ENCODE measurements around the gene IGF2BP3. TPM values are rescaled to one million over a fixed set of nuclear protein-coding genes. Genes with fewer than 3 reads are reported as not detected.

The IGF2BP3 gene
- polyA plus RNA-seq, 1 donor from 2014 or later: 5.4 TPM

DNA sequence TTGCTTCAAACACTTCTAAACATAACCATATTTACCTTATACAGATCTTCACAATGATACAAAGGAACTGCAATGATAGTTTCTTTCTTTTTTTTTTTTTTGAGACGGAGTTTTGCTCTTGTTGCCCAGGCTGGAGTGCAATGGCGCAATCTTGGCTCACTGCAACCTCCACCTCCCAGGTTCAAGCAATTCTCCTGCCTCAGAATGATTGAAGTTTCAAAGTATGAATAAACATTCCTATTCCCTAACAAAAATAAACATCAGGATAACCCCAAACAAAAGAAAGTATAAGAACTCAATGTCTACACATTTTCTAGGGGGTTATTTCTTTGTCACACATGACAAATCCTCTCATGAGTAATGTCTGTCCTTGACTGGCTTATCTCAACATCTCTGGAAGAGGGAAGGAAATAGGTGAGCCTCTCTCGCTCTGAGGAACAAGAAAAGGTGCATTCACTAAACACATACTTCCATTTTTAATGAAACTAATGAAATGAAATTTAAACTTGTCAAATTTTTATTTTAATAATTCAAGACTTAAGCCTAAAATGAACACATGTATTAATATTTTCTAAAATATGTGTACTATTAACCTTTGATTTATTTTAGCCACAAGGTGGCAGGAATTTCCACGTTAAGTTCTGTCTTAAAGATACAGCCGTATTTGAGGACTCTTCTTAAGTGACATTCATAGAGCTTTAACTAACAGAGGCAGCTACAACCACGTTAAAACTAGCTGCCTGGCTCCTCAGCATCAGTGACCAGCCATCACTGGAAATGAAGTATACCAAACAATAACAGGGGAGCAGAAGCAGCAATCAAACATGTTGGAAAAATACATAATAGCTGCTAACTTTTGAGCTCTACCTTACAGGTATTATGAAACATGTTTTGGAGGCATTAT, 112.8 kb downstream of the IGF2BP3 start:
- H3K9me3 Mint-ChIP-seq: no peaks in the 10 kb centered on the region
- peaks cover 7% of the 10 kb centered on the region for H3K27me3 Mint-ChIP-seq
- no peak overlapping the region for H3K4me3 Mint-ChIP-seq
- no peak overlapping the region for H3K27ac Mint-ChIP-seq
- peaks cover 0 to 8% (median 6%) of the 10 kb centered on the region in 3 donors for H3K4me1 Mint-ChIP-seq
- no peaks in the 10 kb centered on the region for H3K36me3 Mint-ChIP-seq

DNA sequence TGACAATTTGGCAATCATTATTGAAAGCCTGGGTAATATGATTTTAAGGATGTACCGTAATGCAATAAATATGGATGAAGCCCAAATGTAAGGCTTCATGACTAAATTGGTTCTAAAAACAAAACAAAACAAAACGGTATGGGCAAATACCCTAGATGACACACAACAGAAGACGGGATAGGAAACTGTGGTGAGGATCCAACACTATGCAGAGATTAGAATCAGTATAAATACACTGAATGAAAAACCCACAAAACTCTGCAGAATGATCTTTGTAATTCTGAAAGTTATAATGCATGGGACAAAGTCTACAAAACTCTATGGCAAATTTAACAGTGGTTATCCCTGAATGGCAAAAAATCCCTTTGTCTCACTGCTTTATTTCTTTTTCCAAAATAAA, 113.6 kb downstream of the IGF2BP3 start:
- Mint-ChIP-seq H3K27ac (no peak overlapping the region), H3K27me3 (peaks cover 7% of the 10 kb centered on the region), H3K9me3 (no peaks in the 10 kb centered on the region), H3K36me3 (no peaks in the 10 kb centered on the region), H3K4me3 (no peak overlapping the region), H3K4me1 (peaks cover 1 to 8% (median 6%) of the 10 kb centered on the region in 3 donors)

DNA sequence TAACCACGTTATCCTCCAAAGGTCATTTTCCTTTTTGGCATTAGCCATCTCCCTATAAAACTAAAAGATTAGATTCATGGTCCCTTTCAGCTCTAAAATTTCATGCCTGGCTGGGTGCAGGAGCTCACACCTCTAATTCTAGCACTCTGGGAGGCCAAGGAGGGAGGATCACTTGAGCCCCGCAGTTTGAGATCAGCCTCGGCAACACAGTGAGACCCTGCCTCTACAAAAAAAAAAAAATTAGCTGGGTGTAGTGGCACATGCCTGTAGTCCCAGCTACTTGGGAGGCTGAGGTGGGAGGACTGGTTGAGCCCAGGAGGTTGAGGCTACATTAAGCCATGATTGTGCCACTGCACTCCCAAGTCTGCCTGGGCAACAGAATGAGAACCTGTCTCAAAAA, 114.1 kb downstream of the IGF2BP3 start:
- Mint-ChIP-seq H3K36me3 (no peaks in the 10 kb centered on the region), H3K27ac (no peak overlapping the region)

DNA sequence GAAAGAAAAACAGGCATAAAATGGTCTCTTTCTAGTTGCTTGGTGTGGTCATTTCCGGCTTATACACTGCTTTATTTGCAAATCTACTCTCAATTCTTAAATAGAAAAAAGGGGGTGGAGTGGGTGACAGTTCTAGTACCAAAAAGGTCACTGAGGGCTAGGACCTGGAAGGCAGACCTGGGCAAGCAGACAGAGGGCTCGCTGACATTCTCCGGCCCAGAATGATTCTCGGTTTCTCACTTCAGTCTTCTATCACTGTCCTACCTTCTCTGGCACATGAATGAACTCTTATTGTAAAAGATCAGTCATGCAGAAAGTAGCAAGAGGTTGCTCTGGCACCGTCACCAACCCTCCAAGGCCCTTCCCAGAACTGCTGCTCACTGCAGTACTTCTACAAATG, 117.1 kb downstream of the IGF2BP3 start:
- Mint-ChIP-seq H3K36me3 (no peaks in the 10 kb centered on the region), H3K9me3 (no peaks in the 10 kb centered on the region), H3K27me3 (no peaks in the 10 kb centered on the region), H3K4me3 (peak overlapping the region in 1 of 4 donors; percentile 67), H3K27ac (no peak overlapping the region), H3K4me1 (peaks cover 1 to 8% (median 6%) of the 10 kb centered on the region in 3 donors)

More for the DNA sequence above, 114.1 kb downstream of the IGF2BP3 start:
- no peak overlapping the region for H3K4me3 Mint-ChIP-seq
- H3K4me1 Mint-ChIP-seq: peaks cover 1 to 8% (median 6%) of the 10 kb centered on the region in 3 donors
- no peaks in the 10 kb centered on the region for H3K9me3 Mint-ChIP-seq
- H3K27me3 Mint-ChIP-seq: peaks cover 7% of the 10 kb centered on the region

DNA sequence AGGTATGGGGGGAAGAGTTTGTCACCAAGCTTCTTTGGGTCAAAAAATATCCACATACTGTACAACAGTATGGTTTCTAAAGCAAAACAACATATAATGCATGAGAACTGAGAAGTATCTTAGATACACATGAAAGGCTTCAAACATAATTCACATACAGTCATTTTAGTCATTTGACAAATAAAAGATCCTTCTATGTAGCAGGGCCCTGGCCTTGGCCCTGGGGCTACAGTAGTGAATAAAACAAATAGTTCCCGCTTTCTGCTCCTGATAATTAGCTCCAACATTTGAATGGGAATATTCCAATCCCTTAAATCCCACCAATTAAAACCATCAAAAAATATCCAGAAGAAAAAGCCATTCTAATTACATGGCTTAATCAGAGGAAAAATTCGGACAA, 119.8 kb downstream of the IGF2BP3 start:
- Mint-ChIP-seq H3K9me3 (no peaks in the 10 kb centered on the region), H3K36me3 (peaks cover 2% of the 10 kb centered on the region), H3K4me1 (peaks cover 16 to 18% (median 18%) of the 10 kb centered on the region in 3 donors), H3K27me3 (no peaks in the 10 kb centered on the region), H3K27ac (no peak overlapping the region), H3K4me3 (peak overlapping the region in 1 of 4 donors; percentile 58)

DNA sequence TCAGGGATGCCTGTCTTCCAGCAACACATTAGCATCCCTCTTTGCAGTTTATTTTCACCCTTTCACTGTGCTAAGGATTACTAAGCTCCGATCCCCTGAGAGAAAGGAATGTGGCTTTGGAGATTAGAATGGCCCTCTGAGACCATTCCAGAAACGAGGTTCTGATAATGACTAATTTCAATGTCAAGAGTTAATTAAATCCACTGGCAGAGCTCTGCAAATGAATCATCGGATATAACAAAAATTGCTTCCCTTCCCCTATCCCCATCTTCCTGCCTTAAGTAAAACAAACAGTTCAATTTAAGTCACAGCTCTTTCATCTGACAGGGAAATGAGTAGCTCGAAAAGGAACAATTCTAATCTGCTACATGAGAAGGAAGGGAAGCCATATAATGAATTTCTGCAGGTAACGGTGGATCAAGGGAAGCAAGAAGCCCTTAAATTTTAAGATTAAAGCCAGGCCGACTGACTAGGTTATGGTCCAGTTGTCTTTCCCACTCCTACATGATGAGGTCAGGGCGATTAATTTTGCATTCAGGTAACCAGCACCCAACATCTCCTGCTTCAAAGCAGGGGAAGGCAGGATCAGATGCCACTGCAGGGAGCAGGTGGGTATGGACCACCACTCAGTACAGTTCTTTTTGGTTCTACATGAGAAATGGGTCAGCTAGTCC, 120.7 kb downstream of the IGF2BP3 start:
- no peaks in the 10 kb centered on the region for H3K9me3 Mint-ChIP-seq
- peaks cover 2% of the 10 kb centered on the region for H3K36me3 Mint-ChIP-seq
- no peaks in the 10 kb centered on the region for H3K27me3 Mint-ChIP-seq
- H3K27ac Mint-ChIP-seq: peak overlapping the region in 2 of 3 donors; percentile 21 to 40
- peaks cover 18 to 21% (median 18%) of the 10 kb centered on the region in 3 donors for H3K4me1 Mint-ChIP-seq
- H3K4me3 Mint-ChIP-seq: no peak overlapping the region

DNA sequence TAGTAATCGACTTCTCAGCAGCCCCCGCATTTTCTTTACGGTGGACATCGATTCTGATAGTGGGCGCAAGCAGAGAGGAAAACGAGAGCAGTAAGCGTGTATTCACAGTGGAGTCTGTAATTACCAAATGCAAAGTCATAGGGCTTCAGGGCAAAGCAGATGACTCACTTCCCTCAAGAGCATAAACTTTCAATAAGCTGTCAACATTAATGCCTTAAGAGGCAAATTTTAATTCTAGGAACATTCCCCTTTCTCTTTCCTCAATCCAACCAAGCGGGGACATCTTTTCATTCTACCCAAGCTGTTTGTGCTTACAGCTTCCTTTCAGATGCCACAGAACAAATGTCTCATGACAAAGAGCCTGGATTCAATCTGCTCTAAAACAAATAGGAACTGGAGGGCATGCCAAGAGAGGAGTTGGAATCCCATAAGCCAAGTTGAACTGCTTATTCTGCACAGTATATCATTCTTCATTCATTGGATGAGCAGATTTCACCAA, 122.6 kb downstream of the IGF2BP3 start:
- H3K9me3 Mint-ChIP-seq: no peaks in the 10 kb centered on the region
- H3K4me1 Mint-ChIP-seq: peaks cover 10 to 18% (median 14%) of the 10 kb centered on the region in 3 donors
- H3K27ac Mint-ChIP-seq: no peak overlapping the region
- no peaks in the 10 kb centered on the region for H3K27me3 Mint-ChIP-seq
- H3K4me3 Mint-ChIP-seq: peak overlapping the region in 1 of 4 donors; percentile 43
- H3K36me3 Mint-ChIP-seq: peaks cover 2% of the 10 kb centered on the region

DNA sequence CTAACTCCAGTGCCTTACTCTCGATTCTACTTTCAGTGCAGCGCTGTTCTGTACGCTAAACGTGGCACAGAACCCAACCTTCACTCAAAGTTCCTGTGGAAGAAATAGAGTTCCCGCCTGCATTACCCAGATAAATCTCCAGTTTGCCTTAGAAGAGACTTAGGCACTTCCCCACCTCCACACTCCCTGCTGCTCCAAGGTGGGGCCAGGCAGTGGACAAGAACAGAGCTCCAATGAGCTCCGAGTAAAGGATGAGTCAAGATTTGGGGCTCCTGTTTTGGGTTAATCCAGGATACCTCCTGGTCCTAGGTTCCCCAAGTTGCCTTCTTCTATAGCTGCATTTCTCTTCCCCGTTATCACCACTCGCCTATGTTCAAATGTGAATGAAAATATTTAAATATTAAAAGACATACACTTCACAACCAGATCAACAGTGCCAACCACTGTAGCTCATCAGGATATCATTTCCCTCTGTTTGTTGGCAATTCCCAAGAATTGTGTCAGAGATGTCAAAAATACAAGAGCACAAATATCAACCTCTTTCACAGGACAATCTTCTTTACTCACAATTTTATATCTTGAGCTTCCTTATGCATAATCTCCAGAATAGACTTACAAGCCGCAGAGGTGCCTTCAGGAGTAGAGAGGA, 123.1 kb downstream of the IGF2BP3 start:
- Mint-ChIP-seq H3K27ac (peak overlapping the region in 1 of 3 donors; percentile 37), H3K36me3 (peaks cover 2% of the 10 kb centered on the region), H3K9me3 (no peaks in the 10 kb centered on the region)

DNA sequence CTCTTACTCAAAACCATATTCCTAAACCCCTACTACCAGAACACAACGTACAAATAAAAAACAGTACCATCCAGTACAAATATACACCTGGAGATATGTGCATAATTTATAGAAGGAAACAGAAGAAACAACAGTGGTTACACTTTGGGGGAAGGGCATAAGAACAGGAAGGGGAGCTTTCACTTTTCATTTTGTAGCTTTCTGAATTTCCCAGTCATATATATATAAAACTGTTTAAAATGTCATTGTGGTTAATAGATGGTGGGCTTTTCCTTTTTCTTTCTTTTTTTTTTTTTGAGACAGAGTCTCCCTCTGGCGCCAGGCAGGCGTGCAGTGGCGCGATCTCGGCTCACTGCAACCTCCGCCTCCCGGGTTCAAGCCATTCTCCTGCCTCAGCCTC, 124.0 kb downstream of the IGF2BP3 start:
- Mint-ChIP-seq H3K27ac (peak overlapping the region; percentile 47 to 88 (median 73)), H3K4me1 (peaks cover 10 to 17% (median 14%) of the 10 kb centered on the region in 3 donors), H3K36me3 (peaks cover 2% of the 10 kb centered on the region), H3K9me3 (no peaks in the 10 kb centered on the region), H3K27me3 (no peaks in the 10 kb centered on the region), H3K4me3 (peak overlapping the region; percentile 80 to 93 (median 85))

More for the DNA sequence above, 123.1 kb downstream of the IGF2BP3 start:
- H3K4me3 Mint-ChIP-seq: peak overlapping the region in 3 of 4 donors; percentile 43 to 87 (median 69)
- peaks cover 10 to 18% (median 14%) of the 10 kb centered on the region in 3 donors for H3K4me1 Mint-ChIP-seq
- H3K27me3 Mint-ChIP-seq: no peaks in the 10 kb centered on the region

DNA sequence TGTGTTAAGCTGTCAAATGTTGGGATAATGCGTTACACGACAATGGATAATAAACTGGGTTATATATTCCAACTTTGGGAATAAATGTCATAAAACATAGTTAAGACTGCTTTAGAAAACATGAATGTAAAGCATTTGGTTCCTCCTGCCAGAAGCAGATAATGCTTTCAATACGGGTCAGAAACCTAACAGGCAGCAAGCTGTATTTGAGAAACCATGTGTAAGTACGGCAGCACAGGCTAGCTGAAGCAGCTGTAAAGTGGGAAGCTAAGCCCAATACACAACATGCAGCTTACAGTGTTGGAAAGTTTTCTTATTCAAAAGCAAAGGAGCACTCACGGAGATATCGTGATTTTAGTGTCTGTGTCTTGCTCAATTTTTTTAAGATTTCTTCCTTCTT, 124.7 kb downstream of the IGF2BP3 start:
- Mint-ChIP-seq H3K9me3 (no peaks in the 10 kb centered on the region), H3K36me3 (peaks cover 2% of the 10 kb centered on the region), H3K27me3 (no peaks in the 10 kb centered on the region), H3K4me3 (peak overlapping the region in 3 of 4 donors; percentile 80 to 93 (median 90)), H3K4me1 (peaks cover 10 to 17% (median 14%) of the 10 kb centered on the region in 3 donors), H3K27ac (peak overlapping the region in 2 of 3 donors; percentile 73 to 88)

DNA sequence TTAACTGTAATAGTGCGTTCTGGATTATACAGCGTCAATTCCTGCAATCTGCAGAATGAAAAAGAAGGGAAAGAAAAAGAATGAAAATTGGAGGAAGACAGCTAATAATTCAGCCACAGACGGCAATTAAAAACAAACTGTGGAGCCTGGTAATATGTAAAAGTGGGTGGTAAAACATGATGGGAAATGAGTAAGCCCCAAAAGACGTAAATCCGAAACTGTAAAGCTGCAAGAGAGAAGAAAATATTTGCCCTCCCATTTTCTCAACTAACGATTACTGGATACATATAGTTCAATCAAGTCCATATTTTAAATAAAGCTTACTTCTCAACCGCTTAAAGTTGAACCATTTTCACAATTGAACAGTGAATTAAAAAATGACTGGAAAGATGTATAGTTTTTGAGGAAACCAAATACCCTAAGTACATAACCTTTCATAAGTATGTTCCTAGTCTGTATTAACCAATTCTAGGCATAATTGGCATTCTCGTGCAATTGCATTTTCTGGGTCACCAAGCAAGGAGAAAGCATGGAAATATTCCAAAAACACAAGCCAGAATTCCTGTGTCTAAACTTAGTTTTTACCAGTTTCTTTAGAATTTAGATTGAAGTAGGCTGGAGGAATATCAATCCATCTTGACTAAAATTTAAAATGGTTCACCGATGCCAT, 126.3 kb downstream of the IGF2BP3 start:
- Mint-ChIP-seq H3K27ac (no peak overlapping the region), H3K4me3 (peak overlapping the region in 1 of 4 donors; percentile 1), H3K36me3 (peaks cover 2% of the 10 kb centered on the region), H3K9me3 (no peaks in the 10 kb centered on the region), H3K4me1 (peaks cover 10 to 17% (median 14%) of the 10 kb centered on the region in 3 donors), H3K27me3 (no peaks in the 10 kb centered on the region)

DNA sequence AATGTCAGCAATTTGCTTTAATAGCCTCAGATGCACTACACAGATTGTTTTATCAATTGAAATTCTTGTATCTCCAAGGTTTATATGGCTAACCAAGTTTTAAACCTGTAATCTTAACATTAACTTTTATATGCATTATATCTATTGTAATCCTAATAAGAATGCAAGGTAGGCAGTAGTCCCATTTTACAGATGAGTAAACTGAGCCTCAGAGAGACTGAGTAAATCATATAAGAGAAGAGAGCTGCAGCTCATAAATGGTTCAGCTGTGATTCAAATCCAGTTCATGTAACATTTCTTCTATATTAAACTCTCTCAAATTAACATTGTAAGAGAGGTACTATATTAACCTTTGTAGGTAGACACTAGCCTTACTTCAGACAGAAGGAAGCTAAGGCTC, 127.2 kb downstream of the IGF2BP3 start:
- H3K4me3 Mint-ChIP-seq: no peak overlapping the region
- H3K36me3 Mint-ChIP-seq: peaks cover 2% of the 10 kb centered on the region
- H3K27me3 Mint-ChIP-seq: no peaks in the 10 kb centered on the region

DNA sequence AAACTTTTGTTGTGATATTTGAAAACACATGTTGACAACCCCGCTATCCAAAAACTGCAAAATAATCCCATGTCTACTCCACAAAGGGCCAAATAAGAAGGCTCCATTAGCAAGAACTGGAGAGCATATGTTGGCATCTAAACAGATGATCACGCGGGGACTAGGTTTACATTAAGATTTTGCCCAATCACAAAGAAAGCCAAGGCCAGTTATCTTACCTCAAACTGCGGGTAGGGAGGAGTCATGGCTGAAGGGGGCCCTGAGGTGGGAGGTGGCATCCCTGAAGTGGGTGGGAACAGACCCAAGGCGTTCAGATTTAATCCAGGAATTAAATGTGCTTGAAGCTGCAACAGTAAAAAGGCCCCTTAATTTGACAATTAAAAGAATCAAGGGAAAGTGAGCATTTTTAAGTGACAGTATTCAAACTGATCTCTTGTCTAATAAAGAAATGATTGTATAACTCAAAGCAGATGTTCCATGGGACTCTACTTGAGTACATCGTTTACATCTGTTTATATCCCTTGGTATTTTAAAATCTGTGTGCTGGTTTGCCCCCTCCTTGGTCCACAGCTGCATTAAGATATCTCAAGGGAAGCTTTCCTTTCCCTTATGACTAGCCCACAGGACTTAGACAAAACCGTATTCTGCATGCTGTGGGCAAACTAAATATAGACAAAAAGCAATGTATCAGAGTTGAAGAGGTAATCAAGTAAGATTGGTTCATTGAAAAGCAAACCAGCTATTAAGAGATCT, 128.3 kb downstream of the IGF2BP3 start:
- Mint-ChIP-seq H3K27ac (no peak overlapping the region), H3K36me3 (peaks cover 2% of the 10 kb centered on the region), H3K27me3 (peaks cover 2% of the 10 kb centered on the region)

More for the DNA sequence above, 127.2 kb downstream of the IGF2BP3 start:
- Mint-ChIP-seq H3K27ac (no peak overlapping the region), H3K4me1 (peaks cover 10 to 17% (median 14%) of the 10 kb centered on the region in 3 donors), H3K9me3 (no peaks in the 10 kb centered on the region)

More for the DNA sequence above, 128.3 kb downstream of the IGF2BP3 start:
- Mint-ChIP-seq H3K4me3 (no peak overlapping the region), H3K4me1 (peaks cover 10 to 13% (median 13%) of the 10 kb centered on the region in 3 donors), H3K9me3 (peaks cover 0 to 2% (median 0%) of the 10 kb centered on the region in 3 donors)
